ENCODE data around the gene CFDP1. TPM values are rescaled to one million over a fixed set of nuclear protein-coding genes. Genes with fewer than 3 reads are reported as not detected.

The CFDP1 gene
- total and polyA plus RNA-seq, 2 of the 13 experiments (the other 11 are each of a cell fraction or from before 2014, with no cell fraction given) = 78.6 to 153 TPM

- TF ChIP-seq NFKB2 (CRISPR knock-in tag; IDR thresholded peaks at IDR 0.05; ENCODE audit: borderline replicate concordance) = peak; percentile 44; the same call in 1 of the 2 replicates
- TF ChIP-seq ZNF800 (CRISPR knock-in tag; IDR thresholded peaks at IDR 0.05) = no peak
- no peak for TF ChIP-seq ZXDC (CRISPR knock-in tag; IDR thresholded peaks at IDR 0.05)
- no peak for TF ChIP-seq ZBTB39 (CRISPR knock-in tag; IDR thresholded peaks at IDR 0.05)
- peak; percentile 81 for TF ChIP-seq PRPF4 (IDR thresholded peaks at IDR 0.05; ENCODE audit: low read depth, low read length, poor library complexity, severe bottlenecking)
- TF ChIP-seq SMAD3 (CRISPR knock-in tag; IDR thresholded peaks at IDR 0.05) = no peak
- no peak for TF ChIP-seq EHMT2 (IDR thresholded peaks at IDR 0.05; ENCODE audit: borderline replicate concordance, low read depth, low read length)
- no peak for TF ChIP-seq CHD2 (IDR thresholded peaks at IDR 0.05; ENCODE audit: low read depth, low read length)
- no peak for TF ChIP-seq ZFYVE20 (CRISPR knock-in tag; IDR thresholded peaks at IDR 0.05; ENCODE audit: borderline replicate concordance, low read depth)
- no peak for TF ChIP-seq ZNF703 (CRISPR knock-in tag; IDR thresholded peaks at IDR 0.05; ENCODE audit: borderline replicate concordance)
- TF ChIP-seq PHF21A (CRISPR knock-in tag; IDR thresholded peaks at IDR 0.05) = no peak
- TF ChIP-seq NKX3-1 (CRISPR knock-in tag; IDR thresholded peaks at IDR 0.05) = no peak
- no peak for TF ChIP-seq ETV5 (CRISPR knock-in tag; IDR thresholded peaks at IDR 0.05; ENCODE audit: borderline replicate concordance)
- 0 out of 3 replicates have a peak, but pooled peaks have one; percentile 14 for TF ChIP-seq MXI1 (IDR thresholded peaks at IDR 0.05; ENCODE audit: borderline replicate concordance, low read depth, low read length)
- no peak for TF ChIP-seq ZNF264 (CRISPR knock-in tag; IDR thresholded peaks at IDR 0.05)
- TF ChIP-seq SPEN (CRISPR knock-in tag; IDR thresholded peaks at IDR 0.05; ENCODE audit: low read depth) = no peak
- TF ChIP-seq ZNF383 (CRISPR knock-in tag; IDR thresholded peaks at IDR 0.05; ENCODE audit: borderline replicate concordance) = no peak
- no peak for TF ChIP-seq CHD4 (IDR thresholded peaks at IDR 0.05; ENCODE audit: borderline replicate concordance, low read length)
- no peak for TF ChIP-seq ATF7-NPFF (CRISPR knock-in tag; IDR thresholded peaks at IDR 0.05; ENCODE audit: low read depth)
- TF ChIP-seq ZNF547 (CRISPR knock-in tag; IDR thresholded peaks at IDR 0.05) = no peak
- no peak for TF ChIP-seq ZNF276 (CRISPR knock-in tag; IDR thresholded peaks at IDR 0.05; ENCODE audit: low read depth)
Measured at GRCh38 chr16:75247249-75247648, 186.1 kb downstream of the CFDP1 start (continued).

Measured in HepG2 (cell line).